Measurements from ENCODE around the gene PGA5. TPM values are rescaled to one million over a fixed set of nuclear protein-coding genes. Genes with fewer than 3 reads are reported as not detected.
"Not testable (repeated sequence)": the region's sequence is repeated elsewhere in the genome, so short reads cannot be mapped to it uniquely, and the experiment has no call there.

The PGA5 gene
- total RNA-seq (2022) (not detected in 2 replicates), Bru-seq, nascent RNA (not detected), BruChase-seq, experiment 1, labeled RNA remaining after a 2-hour chase (not detected), BruChase-seq, experiment 2, labeled RNA remaining after a 6-hour chase (not detected)
- long read RNA-seq = 0 reads

DNA sequence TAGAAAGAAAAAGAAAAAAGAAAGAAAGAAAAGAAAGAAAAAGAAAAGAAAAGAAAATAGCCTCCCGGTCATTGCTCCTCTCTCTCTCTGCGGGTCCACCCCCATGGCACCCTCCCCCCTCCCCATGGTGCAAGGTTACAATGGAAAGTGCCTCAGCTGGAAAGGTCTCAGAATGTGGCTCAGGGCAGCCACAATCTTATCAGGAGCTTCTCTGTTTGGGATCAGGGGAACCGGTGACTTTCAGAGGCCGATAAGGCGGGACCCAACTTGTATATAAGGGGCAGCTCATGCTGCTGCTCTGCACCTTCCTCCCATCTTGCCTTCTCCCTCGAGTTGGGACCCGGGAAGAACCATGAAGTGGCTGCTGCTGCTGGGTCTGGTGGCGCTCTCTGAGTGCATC, at the start of gene PGA5:
TSS of gene PGA5 (plus strand) at position 301 of the 400 bp plus-strand sequence. CDS start at position 353, 52 bp downstream.
- POLR2A ChIA-PET; BruUV-seq (replicated peaks); H3K27ac Mint-ChIP-seq (ENCODE audit: unreplicated experiment): not testable (repeated sequence)

DNA sequence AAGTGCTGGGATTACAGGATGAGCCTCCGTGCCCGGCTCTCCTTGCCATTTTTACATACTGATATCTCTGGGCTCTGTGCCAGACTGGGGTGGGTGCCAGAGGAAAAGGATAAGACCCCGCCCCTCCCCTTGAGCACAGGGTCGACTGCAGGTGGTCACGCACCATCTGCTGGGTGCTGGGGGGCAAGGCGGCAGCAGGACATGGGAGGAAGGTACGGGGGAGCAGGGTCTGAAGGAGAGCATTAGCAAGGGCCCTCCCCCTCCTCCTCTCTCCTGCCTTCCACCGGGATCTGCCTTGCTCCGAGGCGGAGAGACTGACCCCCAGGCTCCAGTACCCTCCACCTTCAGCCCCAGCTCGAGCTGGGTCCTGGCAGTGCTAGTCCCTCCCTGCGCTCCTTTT, 47.4 kb upstream of the PGA5 start:
- no TSS peak for BruUV-seq (replicated peaks)
- H3K27me3 Mint-ChIP-seq (ENCODE audit: insufficient read depth, unreplicated experiment) = no peaks in the 10 kb centered on the region
- peaks cover 7% of the 10 kb centered on the region for H3K4me1 Mint-ChIP-seq (ENCODE audit: low read depth, unreplicated experiment)
- no peak overlapping the region for H3K27ac Mint-ChIP-seq (ENCODE audit: unreplicated experiment)
- H3K27me3 ChIP-seq (replicated peaks; ENCODE audit: control insufficient read depth, insufficient read depth, low read length) = no peaks in the 10 kb centered on the region; the same call in 1 of the 2 replicates
- H3K36me3 ChIP-seq (ENCODE audit: control insufficient read depth, insufficient read depth, low read length) = no peaks in the 10 kb centered on the region
- H3K9me3 ChIP-seq = 0 out of 2 replicates have a peak, but pooled peaks cover 8% of the 10 kb centered on the region
- intact Hi-C loops (cut with micrococcal nuclease; ENCODE audit: unreplicated experiment) = no loop called here
- TF ChIP-seq, protein P1, sequence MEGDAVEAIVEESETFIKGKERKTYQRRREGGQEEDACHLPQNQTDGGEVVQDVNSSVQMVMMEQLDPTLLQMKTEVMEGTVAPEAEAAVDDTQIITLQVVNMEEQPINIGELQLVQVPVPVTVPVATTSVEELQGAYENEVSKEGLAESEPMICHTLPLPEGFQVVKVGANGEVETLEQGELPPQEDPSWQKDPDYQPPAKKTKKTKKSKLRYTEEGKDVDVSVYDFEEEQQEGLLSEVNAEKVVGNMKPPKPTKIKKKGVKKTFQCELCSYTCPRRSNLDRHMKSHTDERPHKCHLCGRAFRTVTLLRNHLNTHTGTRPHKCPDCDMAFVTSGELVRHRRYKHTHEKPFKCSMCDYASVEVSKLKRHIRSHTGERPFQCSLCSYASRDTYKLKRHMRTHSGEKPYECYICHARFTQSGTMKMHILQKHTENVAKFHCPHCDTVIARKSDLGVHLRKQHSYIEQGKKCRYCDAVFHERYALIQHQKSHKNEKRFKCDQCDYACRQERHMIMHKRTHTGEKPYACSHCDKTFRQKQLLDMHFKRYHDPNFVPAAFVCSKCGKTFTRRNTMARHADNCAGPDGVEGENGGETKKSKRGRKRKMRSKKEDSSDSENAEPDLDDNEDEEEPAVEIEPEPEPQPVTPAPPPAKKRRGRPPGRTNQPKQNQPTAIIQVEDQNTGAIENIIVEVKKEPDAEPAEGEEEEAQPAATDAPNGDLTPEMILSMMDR (IDR thresholded peaks at IDR 0.05; ENCODE audit: insufficient read depth in 1 of 2, low read depth in 1 of 2, low read length in 1 of 2, severe bottlenecking in 1 of 2, unreplicated experiment in 1 of 2) = no peak
- H3K9me3 Mint-ChIP-seq (ENCODE audit: unreplicated experiment) = no peaks in the 10 kb centered on the region
- no peaks in the 10 kb centered on the region; the same call in 1 of the 2 replicates for H3K4me1 ChIP-seq
- ChIA-PET POLR2A (no interaction called here), CTCF (no interaction called here)
- no peak for DNase-seq
- H3K36me3 Mint-ChIP-seq (ENCODE audit: insufficient read depth, unreplicated experiment) = no peaks in the 10 kb centered on the region
- no peak overlapping the region for H3K4me3 Mint-ChIP-seq (ENCODE audit: unreplicated experiment)
- H3K4me3 ChIP-seq (ENCODE audit: low read depth, low read length) = no peak overlapping the region

More for the DNA sequence above, at the start of gene PGA5:
- H3K4me1 Mint-ChIP-seq (ENCODE audit: low read depth, unreplicated experiment); H3K9me3 ChIP-seq; H3K4me3 ChIP-seq (ENCODE audit: low read depth, low read length); CTCF ChIA-PET; intact Hi-C loops (cut with micrococcal nuclease; ENCODE audit: unreplicated experiment); H3K27me3 Mint-ChIP-seq (ENCODE audit: insufficient read depth, unreplicated experiment); H3K9me3 Mint-ChIP-seq (ENCODE audit: unreplicated experiment); H3K36me3 Mint-ChIP-seq (ENCODE audit: insufficient read depth, unreplicated experiment); H3K4me3 Mint-ChIP-seq (ENCODE audit: unreplicated experiment); DNase-seq; H3K36me3 ChIP-seq (ENCODE audit: control insufficient read depth, insufficient read depth, low read length); H3K4me1 ChIP-seq; H3K27me3 ChIP-seq (replicated peaks; ENCODE audit: control insufficient read depth, insufficient read depth, low read length): not testable (repeated sequence)

DNA sequence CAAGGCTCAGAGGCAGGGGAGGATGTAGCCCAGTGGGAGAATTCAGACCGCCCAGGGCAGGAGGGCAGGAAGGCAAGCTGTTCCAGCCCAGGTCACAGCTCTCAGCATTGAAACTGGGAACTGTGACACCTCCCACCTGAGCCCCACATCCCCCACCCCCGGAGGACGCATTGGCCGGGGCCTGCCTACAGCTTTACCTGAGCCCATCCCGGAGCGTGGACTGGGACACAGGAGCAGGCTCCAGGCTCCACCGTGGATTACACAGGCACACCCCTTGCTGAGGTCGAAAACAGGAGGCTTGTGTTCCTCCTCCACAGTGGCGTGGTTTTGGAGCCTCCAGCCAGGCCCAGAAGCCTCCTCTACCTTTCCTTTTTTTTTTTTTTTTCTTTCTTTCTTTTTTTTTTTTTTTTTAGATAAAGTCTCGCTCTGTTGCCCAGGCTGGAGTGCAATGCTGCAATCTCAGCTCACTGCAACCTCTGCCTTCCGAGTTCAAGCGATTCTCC, 46.8 kb upstream of the PGA5 start:
- H3K27me3 ChIP-seq (replicated peaks; ENCODE audit: control insufficient read depth, insufficient read depth, low read length) = no peaks in the 10 kb centered on the region; the same call in 1 of the 2 replicates
- H3K9me3 ChIP-seq = 0 out of 2 replicates have a peak, but pooled peaks cover 8% of the 10 kb centered on the region
- ChIA-PET CTCF (no interaction called here), POLR2A (no interaction called here)
- no peak overlapping the region for H3K4me3 ChIP-seq (ENCODE audit: low read depth, low read length)
- H3K36me3 ChIP-seq (ENCODE audit: control insufficient read depth, insufficient read depth, low read length) = no peaks in the 10 kb centered on the region
- Mint-ChIP-seq H3K27ac (ENCODE audit: unreplicated experiment) (no peak overlapping the region), H3K9me3 (ENCODE audit: unreplicated experiment) (no peaks in the 10 kb centered on the region), H3K36me3 (ENCODE audit: insufficient read depth, unreplicated experiment) (no peaks in the 10 kb centered on the region), H3K4me3 (ENCODE audit: unreplicated experiment) (no peak overlapping the region), H3K4me1 (ENCODE audit: low read depth, unreplicated experiment) (peaks cover 7% of the 10 kb centered on the region), H3K27me3 (ENCODE audit: insufficient read depth, unreplicated experiment) (no peaks in the 10 kb centered on the region)
- no TSS peak for BruUV-seq (replicated peaks)
- DNase-seq = no peak
- intact Hi-C loops (cut with micrococcal nuclease; ENCODE audit: unreplicated experiment) = no loop called here
- no peaks in the 10 kb centered on the region; the same call in 1 of the 2 replicates for H3K4me1 ChIP-seq
- TF ChIP-seq, protein P1 (IDR thresholded peaks at IDR 0.05; ENCODE audit: insufficient read depth in 1 of 2, low read depth in 1 of 2, low read length in 1 of 2, severe bottlenecking in 1 of 2, unreplicated experiment in 1 of 2) = no peak
